Subcutaneous adipose tissue (tissue), 4 donors: ENCODE data around the gene POLDIP2. TPM values are rescaled to one million over a fixed set of nuclear protein-coding genes. Genes with fewer than 3 reads are reported as not detected.

ENCODE experiments used
- CTCF ChIP-seq: fragments of 450-650 bp; IDR thresholded peaks from one replicate; pipeline ENCODE4 v1.5.1; 2016; ENCODE audit warnings: low read depth, mild to moderate bottlenecking, control low read depth, antibody characterized with exemption, moderate library complexity
- total RNA-seq, 4 donors: library from RNA; depleted of rRNA; stranded (reverse); fragments of >200 nt; gene quantifications; one replicate each; pipeline ENCODE4 v1.1.0, GENCODE V29; 2016

POLDIP2 gene
- total RNA-seq, 4 donors from 2014 or later, result 56.6 to 103 (median 69.3) TPM

GRCh38 chr17:28390141-28390540 is 32.8 kb upstream of the POLDIP2 start:
- no peak for TF ChIP-seq CTCF

- no peak for TF ChIP-seq CTCF
Measured at GRCh38 chr17:28388106-28388505, 30.8 kb upstream of the POLDIP2 start.

GRCh38 chr17:28386391-28386790 is 29.1 kb upstream of the POLDIP2 start:
- no peak for TF ChIP-seq CTCF

- TF ChIP-seq CTCF, result no peak
Measured at GRCh38 chr17:28385406-28385805, 28.1 kb upstream of the POLDIP2 start.

GRCh38 chr17:28385037-28385400 is 27.7 kb upstream of the POLDIP2 start:
- TF ChIP-seq CTCF, result no peak

- no peak for TF ChIP-seq CTCF
Measured at GRCh38 chr17:28384281-28385036, 27.1 kb upstream of the POLDIP2 start.

- TF ChIP-seq CTCF, result no peak
Measured at GRCh38 chr17:28381141-28381825, 24.0 kb upstream of the POLDIP2 start.
